ENCODE results near the gene BTG2.
A peak's percentile ranks its signal among the peaks of the same experiment; 100 is the strongest.
"Not testable (repeated sequence)": the region's sequence is repeated elsewhere in the genome, so short reads cannot be mapped to it uniquely, and the experiment has no call there.

BTG2 gene

DNA sequence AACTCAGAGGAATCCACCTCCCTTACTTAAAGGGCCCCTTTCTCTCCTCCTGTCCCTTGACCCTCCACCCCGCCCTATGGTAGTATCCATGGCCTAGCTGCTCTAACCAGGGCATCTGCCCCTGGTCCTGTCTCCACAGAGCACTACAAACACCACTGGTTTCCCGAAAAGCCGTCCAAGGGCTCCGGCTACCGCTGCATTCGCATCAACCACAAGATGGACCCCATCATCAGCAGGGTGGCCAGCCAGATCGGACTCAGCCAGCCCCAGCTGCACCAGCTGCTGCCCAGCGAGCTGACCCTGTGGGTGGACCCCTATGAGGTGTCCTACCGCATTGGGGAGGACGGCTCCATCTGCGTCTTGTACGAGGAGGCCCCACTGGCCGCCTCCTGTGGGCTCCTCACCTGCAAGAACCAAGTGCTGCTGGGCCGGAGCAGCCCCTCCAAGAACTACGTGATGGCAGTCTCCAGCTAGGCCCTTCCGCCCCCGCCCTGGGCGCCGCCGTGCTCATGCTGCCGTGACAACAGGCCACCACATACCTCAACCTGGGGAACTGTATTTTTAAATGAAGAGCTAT, 1.7 kb downstream of the BTG2 start:
- H3K36me3 ChIP-seq (ENCODE audit: control insufficient read depth in 2 of 2, insufficient read depth in 2 of 2, low read length in 2 of 2), result peaks cover 21 to 35% of the 10 kb centered on the region in 2 donors
- peak overlapping the region; percentile 71 to 98 for H3K4me3 ChIP-seq (ENCODE audit: low read length in 2 of 2)
- peaks cover 37% of the 10 kb centered on the region for H3K4me1 ChIP-seq (ENCODE audit: control insufficient read depth, insufficient read depth, low read length)
- H3K27ac ChIP-seq (ENCODE audit: low read length), result peak overlapping the region; percentile 100
- peak overlapping the region; percentile 98 to 100 for H3K9ac ChIP-seq (ENCODE audit: low read length in 2 of 2)
- H3K27me3 ChIP-seq (ENCODE audit: control insufficient read depth in 1 of 2, insufficient read depth in 2 of 2, low read length in 2 of 2), result no peaks in the 10 kb centered on the region
- H3K9me3 ChIP-seq (ENCODE audit: control insufficient read depth in 2 of 2, low read length in 2 of 2), result no peaks in the 10 kb centered on the region

DNA sequence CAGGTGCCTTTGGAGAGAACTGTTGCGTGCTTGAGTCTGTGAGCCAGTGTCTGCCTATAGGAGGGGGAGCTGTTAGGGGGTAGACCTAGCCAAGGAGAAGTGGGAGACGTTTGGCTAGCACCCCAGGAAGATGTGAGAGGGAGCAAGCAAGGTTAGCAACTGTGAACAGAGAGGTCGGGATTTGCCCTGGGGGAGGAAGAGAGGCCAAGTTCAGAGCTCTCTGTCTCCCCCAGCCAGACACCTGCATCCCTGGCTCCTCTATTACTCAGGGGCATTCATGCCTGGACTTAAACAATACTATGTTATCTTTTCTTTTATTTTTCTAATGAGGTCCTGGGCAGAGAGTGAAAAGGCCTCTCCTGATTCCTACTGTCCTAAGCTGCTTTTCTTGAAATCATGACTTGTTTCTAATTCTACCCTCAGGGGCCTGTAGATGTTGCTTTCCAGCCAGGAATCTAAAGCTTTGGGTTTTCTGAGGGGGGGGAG, 2.4 kb downstream of the BTG2 start:
- peak overlapping the region; percentile 98 to 100 for H3K9ac ChIP-seq (ENCODE audit: low read length in 2 of 2)
- no peaks in the 10 kb centered on the region for H3K27me3 ChIP-seq (ENCODE audit: control insufficient read depth in 1 of 2, insufficient read depth in 2 of 2, low read length in 2 of 2)
- H3K9me3 ChIP-seq (ENCODE audit: control insufficient read depth in 2 of 2, low read length in 2 of 2), result no peaks in the 10 kb centered on the region
- peaks cover 37% of the 10 kb centered on the region for H3K4me1 ChIP-seq (ENCODE audit: control insufficient read depth, insufficient read depth, low read length)
- H3K4me3 ChIP-seq (ENCODE audit: low read length in 2 of 2), result peak overlapping the region; percentile 62 to 98
- peaks cover 21 to 35% of the 10 kb centered on the region in 2 donors for H3K36me3 ChIP-seq (ENCODE audit: control insufficient read depth in 2 of 2, insufficient read depth in 2 of 2, low read length in 2 of 2)
- H3K27ac ChIP-seq (ENCODE audit: low read length), result peak overlapping the region; percentile 100

DNA sequence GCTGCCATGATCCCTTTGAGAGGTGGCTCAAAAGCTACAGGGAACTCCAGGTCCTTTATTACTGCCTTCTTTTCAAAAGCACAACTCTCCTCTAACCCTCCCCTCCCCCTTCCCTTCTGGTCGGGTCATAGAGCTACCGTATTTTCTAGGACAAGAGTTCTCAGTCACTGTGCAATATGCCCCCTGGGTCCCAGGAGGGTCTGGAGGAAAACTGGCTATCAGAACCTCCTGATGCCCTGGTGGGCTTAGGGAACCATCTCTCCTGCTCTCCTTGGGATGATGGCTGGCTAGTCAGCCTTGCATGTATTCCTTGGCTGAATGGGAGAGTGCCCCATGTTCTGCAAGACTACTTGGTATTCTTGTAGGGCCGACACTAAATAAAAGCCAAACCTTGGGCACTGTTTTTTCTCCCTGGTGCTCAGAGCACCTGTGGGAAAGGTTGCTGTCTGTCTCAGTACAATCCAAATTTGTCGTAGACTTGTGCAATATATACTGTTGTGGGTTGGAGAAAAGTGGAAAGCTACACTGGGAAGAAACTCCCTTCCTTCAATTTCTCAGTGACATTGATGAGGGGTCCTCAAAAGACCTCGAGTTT, 3.1 kb downstream of the BTG2 start:
- Histone ChIP-seq H3K27ac (ENCODE audit: low read length) (peak overlapping the region; percentile 100), H3K9ac (ENCODE audit: low read length in 2 of 2) (peak overlapping the region; percentile 98 to 100), H3K36me3 (ENCODE audit: control insufficient read depth in 2 of 2, insufficient read depth in 2 of 2, low read length in 2 of 2) (peaks cover 21 to 35% of the 10 kb centered on the region in 2 donors), H3K4me3 (ENCODE audit: low read length in 2 of 2) (peak overlapping the region; percentile 62 to 98), H3K4me1 (ENCODE audit: control insufficient read depth, insufficient read depth, low read length) (peaks cover 37% of the 10 kb centered on the region), H3K9me3 (ENCODE audit: control insufficient read depth in 2 of 2, low read length in 2 of 2) (no peaks in the 10 kb centered on the region), H3K27me3 (ENCODE audit: control insufficient read depth in 1 of 2, insufficient read depth in 2 of 2, low read length in 2 of 2) (no peaks in the 10 kb centered on the region)

DNA sequence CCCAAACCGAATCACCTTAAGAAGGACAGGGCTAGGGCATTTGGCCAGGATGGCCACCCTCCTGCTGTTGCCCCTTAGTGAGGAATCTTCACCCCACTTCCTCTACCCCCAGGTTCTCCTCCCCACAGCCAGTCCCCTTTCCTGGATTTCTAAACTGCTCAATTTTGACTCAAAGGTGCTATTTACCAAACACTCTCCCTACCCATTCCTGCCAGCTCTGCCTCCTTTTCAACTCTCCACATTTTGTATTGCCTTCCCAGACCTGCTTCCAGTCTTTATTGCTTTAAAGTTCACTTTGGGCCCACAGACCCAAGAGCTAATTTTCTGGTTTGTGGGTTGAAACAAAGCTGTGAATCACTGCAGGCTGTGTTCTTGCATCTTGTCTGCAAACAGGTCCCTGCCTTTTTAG, 3.6 kb downstream of the BTG2 start:
- no peaks in the 10 kb centered on the region for H3K27me3 ChIP-seq (ENCODE audit: control insufficient read depth in 1 of 2, insufficient read depth in 2 of 2, low read length in 2 of 2)
- H3K9me3 ChIP-seq (ENCODE audit: control insufficient read depth in 2 of 2, low read length in 2 of 2), result no peaks in the 10 kb centered on the region
- H3K4me3 ChIP-seq (ENCODE audit: low read length in 2 of 2), result peak overlapping the region; percentile 62 to 98
- H3K27ac ChIP-seq (ENCODE audit: low read length), result peak overlapping the region; percentile 100
- H3K9ac ChIP-seq (ENCODE audit: low read length in 2 of 2), result peak overlapping the region; percentile 98 to 100
- peaks cover 37% of the 10 kb centered on the region for H3K4me1 ChIP-seq (ENCODE audit: control insufficient read depth, insufficient read depth, low read length)
- H3K36me3 ChIP-seq (ENCODE audit: control insufficient read depth in 2 of 2, insufficient read depth in 2 of 2, low read length in 2 of 2), result peaks cover 21 to 35% of the 10 kb centered on the region in 2 donors

DNA sequence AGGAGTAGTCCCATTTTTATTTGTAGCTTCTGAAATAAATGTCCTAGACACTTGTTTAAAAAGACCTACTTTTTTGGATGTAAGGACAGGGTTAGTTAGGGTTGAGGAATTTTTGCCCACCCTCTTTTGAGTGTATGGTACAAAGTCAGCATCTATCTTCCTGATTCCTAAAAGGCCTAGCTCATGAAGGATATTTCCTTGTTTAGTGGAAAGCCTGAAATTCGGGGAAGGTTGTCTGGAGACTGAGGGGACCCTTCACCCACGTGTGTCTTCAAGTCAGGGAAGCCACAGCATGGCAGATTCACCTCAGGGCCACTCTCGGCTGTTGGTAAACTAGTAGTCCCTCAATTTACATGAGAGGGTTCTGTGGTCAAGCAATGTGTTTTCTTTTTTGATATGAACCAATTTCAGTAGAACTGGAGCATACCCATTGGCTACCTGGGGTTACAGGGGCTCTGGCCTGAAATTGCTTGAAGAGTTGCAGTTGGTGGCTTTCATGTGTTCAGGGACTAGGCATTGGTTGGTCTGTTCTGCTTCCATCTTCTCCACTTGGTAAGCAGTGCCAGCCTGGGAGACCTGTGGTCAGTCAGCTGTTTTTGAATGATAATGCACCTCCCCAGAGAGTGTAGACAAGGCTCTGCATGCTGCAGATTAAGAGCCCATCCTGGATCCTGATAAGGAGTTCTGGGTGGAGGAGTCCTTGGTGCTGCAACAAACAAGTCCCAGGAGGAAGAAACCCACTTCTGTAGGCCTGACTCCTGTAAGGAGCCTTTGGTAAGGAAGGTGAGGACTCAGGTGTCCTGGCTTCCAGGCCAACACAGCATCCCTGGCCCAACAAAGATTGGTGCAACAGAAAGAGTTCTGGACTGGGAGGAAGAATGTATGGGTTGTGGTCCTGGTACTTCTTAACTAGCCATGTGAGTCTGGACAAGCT, 6.3 kb downstream of the BTG2 start:
- Histone ChIP-seq H3K27me3 (ENCODE audit: control insufficient read depth in 1 of 2, insufficient read depth in 2 of 2, low read length in 2 of 2) (no peaks in the 10 kb centered on the region), H3K4me1 (ENCODE audit: control insufficient read depth, insufficient read depth, low read length) (peaks cover 32% of the 10 kb centered on the region), H3K36me3 (ENCODE audit: control insufficient read depth in 2 of 2, insufficient read depth in 2 of 2, low read length in 2 of 2) (peaks cover 21 to 28% of the 10 kb centered on the region in 2 donors), H3K9me3 (ENCODE audit: control insufficient read depth in 2 of 2, low read length in 2 of 2) (no peaks in the 10 kb centered on the region), H3K4me3 (ENCODE audit: low read length in 2 of 2) (no peak overlapping the region), H3K9ac (ENCODE audit: low read length in 2 of 2) (peak overlapping the region in 1 of 2 donors; percentile 30), H3K27ac (ENCODE audit: low read length) (peak overlapping the region; percentile 31)

DNA sequence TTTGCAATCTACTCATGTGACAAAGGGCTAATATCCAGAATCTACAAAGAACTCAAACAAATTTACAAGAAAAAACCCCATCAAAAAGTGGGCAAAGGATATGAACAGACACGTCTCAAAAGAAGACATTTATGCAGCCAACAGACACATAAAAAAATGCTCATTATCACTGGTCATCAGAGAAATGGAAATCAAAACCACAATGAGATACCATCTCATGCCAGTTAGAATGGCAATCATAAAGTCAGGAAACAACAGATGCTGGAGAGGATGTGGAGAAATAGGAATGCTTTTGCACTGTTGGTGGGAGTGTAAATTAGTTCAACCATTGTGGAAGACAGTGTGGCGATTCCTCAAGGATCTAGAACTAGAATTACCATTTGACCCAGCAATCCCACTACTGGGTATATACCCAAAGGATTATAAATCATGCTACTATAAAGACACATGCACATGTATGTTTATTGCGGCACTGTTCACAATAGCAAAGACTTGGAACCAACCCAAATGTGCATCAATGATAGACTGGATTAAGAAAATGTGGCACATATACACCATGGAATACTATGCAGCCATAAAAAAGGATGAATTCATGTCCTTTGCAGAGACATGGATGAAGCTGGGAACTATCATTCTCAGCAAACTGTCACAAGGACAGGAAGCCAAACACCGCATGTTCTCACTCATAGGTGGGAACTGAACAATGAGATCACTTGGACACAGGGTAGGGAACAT, 8.9 kb downstream of the BTG2 start:
- H3K27ac ChIP-seq (ENCODE audit: low read length); H3K4me3 ChIP-seq (ENCODE audit: low read length in 2 of 2); H3K9me3 ChIP-seq (ENCODE audit: control insufficient read depth in 2 of 2, low read length in 2 of 2); H3K9ac ChIP-seq (ENCODE audit: low read length in 2 of 2); H3K27me3 ChIP-seq (ENCODE audit: control insufficient read depth in 1 of 2, insufficient read depth in 2 of 2, low read length in 2 of 2); H3K36me3 ChIP-seq (ENCODE audit: control insufficient read depth in 2 of 2, insufficient read depth in 2 of 2, low read length in 2 of 2): not testable (repeated sequence)
- peaks cover 18% of the 10 kb centered on the region for H3K4me1 ChIP-seq (ENCODE audit: control insufficient read depth, insufficient read depth, low read length)

DNA sequence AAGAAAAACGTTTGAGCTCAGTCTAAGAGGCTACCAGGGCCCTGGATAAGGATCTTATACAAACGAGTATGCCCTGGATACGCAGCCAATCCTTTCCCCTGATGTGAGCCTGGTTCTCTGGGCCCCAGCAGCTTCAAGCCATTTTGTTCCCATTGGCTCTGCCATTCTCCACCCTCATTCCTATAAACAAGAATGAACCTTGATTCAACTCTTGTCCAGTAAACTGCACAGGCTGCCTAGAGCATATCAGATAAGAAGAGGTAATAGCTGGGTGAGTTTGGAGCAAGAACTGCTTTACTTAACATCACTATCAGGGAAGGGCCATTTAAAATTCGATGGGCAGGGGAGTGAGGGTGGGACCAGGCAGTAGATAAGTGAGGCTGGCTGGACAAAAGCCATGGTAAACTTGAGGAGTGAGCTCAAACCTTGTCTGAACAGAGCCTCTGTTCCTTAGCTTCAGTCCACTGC, 11.3 kb downstream of the BTG2 start:
- Histone ChIP-seq H3K9me3 (ENCODE audit: control insufficient read depth in 2 of 2, low read length in 2 of 2) (no peaks in the 10 kb centered on the region), H3K4me3 (ENCODE audit: low read length in 2 of 2) (no peak overlapping the region), H3K27ac (ENCODE audit: low read length) (peak overlapping the region; percentile 71), H3K27me3 (ENCODE audit: control insufficient read depth in 1 of 2, insufficient read depth in 2 of 2, low read length in 2 of 2) (no peaks in the 10 kb centered on the region), H3K4me1 (ENCODE audit: control insufficient read depth, insufficient read depth, low read length) (peaks cover 21% of the 10 kb centered on the region), H3K9ac (ENCODE audit: low read length in 2 of 2) (no peak overlapping the region), H3K36me3 (ENCODE audit: control insufficient read depth in 2 of 2, insufficient read depth in 2 of 2, low read length in 2 of 2) (no peaks in the 10 kb centered on the region)

DNA sequence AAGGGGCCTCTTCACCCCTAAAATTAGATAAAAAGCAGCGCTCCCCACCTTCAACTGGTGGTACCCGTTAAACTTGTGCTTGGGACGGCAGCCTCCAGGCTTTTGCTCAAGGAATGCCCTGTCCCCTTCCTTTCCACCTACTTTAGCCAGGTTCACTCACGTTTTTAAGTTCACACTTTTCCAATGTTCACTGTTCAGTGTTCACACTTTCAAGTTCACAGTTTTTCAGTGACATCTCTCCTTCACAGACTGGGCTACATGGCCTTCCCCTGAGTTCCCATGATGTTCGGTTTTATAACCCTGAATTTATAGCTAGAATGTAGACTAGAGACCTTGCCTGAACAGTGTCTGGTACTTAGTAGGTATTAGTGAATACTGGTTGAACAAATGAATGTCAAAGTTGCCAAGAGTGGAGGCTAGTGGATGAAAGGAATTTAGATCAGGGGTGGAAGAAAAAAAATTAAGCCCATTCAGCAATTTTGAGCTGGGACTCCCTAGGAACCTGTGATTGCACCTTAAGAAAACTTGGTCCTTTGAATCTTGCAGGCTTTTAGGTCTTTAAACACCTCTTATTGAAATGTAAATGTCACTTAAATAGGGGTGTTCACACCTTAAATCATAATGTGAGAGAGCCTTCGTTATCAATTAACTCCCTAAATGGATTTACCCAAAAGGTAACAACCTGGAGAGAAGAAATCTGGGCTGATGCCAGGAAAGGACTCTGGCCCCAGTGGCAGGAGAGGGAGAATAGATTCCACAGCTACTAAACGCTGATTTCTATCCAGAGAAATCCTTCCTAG, 12.3 kb downstream of the BTG2 start:
- no peak overlapping the region for H3K4me3 ChIP-seq (ENCODE audit: low read length in 2 of 2)
- H3K9ac ChIP-seq (ENCODE audit: low read length in 2 of 2), result no peak overlapping the region
- H3K27ac ChIP-seq (ENCODE audit: low read length), result peak overlapping the region; percentile 71
- no peaks in the 10 kb centered on the region for H3K36me3 ChIP-seq (ENCODE audit: control insufficient read depth in 2 of 2, insufficient read depth in 2 of 2, low read length in 2 of 2)
- H3K9me3 ChIP-seq (ENCODE audit: control insufficient read depth in 2 of 2, low read length in 2 of 2), result no peaks in the 10 kb centered on the region
- peaks cover 27% of the 10 kb centered on the region for H3K4me1 ChIP-seq (ENCODE audit: control insufficient read depth, insufficient read depth, low read length)
- no peaks in the 10 kb centered on the region for H3K27me3 ChIP-seq (ENCODE audit: control insufficient read depth in 1 of 2, insufficient read depth in 2 of 2, low read length in 2 of 2)

DNA sequence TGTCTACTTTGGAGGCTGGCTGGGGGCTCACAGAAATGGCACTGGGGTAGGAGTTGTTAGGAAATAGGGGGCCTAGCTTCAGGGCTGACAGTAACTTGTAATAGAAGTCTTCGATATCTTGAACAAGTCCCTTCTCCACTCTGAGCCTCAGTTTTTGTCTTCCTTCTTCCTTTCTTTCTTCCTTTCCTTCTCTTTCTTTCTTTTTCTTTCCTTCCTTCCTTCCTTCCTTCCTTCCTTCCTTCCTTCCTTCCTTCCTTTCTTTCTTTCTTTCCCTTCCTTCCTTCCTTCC, 12.9 kb downstream of the BTG2 start:
- Histone ChIP-seq H3K9ac (ENCODE audit: low read length in 2 of 2) (no peak overlapping the region), H3K27ac (ENCODE audit: low read length) (no peak overlapping the region), H3K9me3 (ENCODE audit: control insufficient read depth in 2 of 2, low read length in 2 of 2) (no peaks in the 10 kb centered on the region), H3K4me3 (ENCODE audit: low read length in 2 of 2) (no peak overlapping the region), H3K36me3 (ENCODE audit: control insufficient read depth in 2 of 2, insufficient read depth in 2 of 2, low read length in 2 of 2) (no peaks in the 10 kb centered on the region), H3K4me1 (ENCODE audit: control insufficient read depth, insufficient read depth, low read length) (peaks cover 28% of the 10 kb centered on the region), H3K27me3 (ENCODE audit: control insufficient read depth in 1 of 2, insufficient read depth in 2 of 2, low read length in 2 of 2) (no peaks in the 10 kb centered on the region)

Measured in stomach smooth muscle (tissue), 2 donors.